ENCODE measurements around the gene PPP1R9A. TPM values are rescaled to one million over a fixed set of nuclear protein-coding genes. Genes with fewer than 3 reads are reported as not detected.

PPP1R9A gene
- total RNA-seq, 4 donors from 2014 or later: 22.4 to 27.5 (median 23.3) TPM

- DNase-seq (ENCODE audit: extremely low spot score): peak; percentile 79
- H3K4me3 ChIP-seq: no peak overlapping the region
- no peak overlapping the region for H3K27ac ChIP-seq (replicated peaks in 1 of 4)
- TF ChIP-seq EP300 (IDR thresholded peaks at IDR 0.05) (no peak), POLR2A (IDR thresholded peaks at IDR 0.05; ENCODE audit: low read depth) (no peak), POLR2AphosphoS5 (IDR thresholded peaks at IDR 0.05) (no peak)
- TF ChIP-seq, protein P1, sequence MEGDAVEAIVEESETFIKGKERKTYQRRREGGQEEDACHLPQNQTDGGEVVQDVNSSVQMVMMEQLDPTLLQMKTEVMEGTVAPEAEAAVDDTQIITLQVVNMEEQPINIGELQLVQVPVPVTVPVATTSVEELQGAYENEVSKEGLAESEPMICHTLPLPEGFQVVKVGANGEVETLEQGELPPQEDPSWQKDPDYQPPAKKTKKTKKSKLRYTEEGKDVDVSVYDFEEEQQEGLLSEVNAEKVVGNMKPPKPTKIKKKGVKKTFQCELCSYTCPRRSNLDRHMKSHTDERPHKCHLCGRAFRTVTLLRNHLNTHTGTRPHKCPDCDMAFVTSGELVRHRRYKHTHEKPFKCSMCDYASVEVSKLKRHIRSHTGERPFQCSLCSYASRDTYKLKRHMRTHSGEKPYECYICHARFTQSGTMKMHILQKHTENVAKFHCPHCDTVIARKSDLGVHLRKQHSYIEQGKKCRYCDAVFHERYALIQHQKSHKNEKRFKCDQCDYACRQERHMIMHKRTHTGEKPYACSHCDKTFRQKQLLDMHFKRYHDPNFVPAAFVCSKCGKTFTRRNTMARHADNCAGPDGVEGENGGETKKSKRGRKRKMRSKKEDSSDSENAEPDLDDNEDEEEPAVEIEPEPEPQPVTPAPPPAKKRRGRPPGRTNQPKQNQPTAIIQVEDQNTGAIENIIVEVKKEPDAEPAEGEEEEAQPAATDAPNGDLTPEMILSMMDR (IDR thresholded peaks at IDR 0.05): no peak
- peaks cover 0 to 27% (median 3%) of the 10 kb centered on the region in 4 donors for H3K27me3 ChIP-seq
- H3K36me3 ChIP-seq: no peaks in the 10 kb centered on the region
- 79% methylated on average over 8 of the region's 8 CpGs for WGBS
- no peaks in the 10 kb centered on the region for H3K4me1 ChIP-seq
- intact Hi-C loops (cut with DNase I): no loop called here
- no peaks in the 10 kb centered on the region for H3K9me3 ChIP-seq
Observed at GRCh38 chr7:95322396-95322795, 415.0 kb downstream of the PPP1R9A start.

- TF ChIP-seq POLR2A (IDR thresholded peaks at IDR 0.05; ENCODE audit: low read depth) (no peak), POLR2AphosphoS5 (IDR thresholded peaks at IDR 0.05) (no peak), EP300 (IDR thresholded peaks at IDR 0.05) (no peak)
- TF ChIP-seq, protein P1 (IDR thresholded peaks at IDR 0.05): no peak
- WGBS: 77% methylated on average over 2 of the region's 2 CpGs
- Histone ChIP-seq H3K4me3 (no peak overlapping the region), H3K9me3 (no peaks in the 10 kb centered on the region), H3K4me1 (no peaks in the 10 kb centered on the region), H3K27ac (replicated peaks in 1 of 4) (no peak overlapping the region), H3K36me3 (no peaks in the 10 kb centered on the region), H3K27me3 (peaks cover 0 to 27% (median 3%) of the 10 kb centered on the region in 4 donors)
- DNase-seq (ENCODE audit: extremely low spot score): no peak
- intact Hi-C loops (cut with DNase I): no loop called here
Observed at GRCh38 chr7:95322854-95323253, 415.5 kb downstream of the PPP1R9A start.

DNA sequence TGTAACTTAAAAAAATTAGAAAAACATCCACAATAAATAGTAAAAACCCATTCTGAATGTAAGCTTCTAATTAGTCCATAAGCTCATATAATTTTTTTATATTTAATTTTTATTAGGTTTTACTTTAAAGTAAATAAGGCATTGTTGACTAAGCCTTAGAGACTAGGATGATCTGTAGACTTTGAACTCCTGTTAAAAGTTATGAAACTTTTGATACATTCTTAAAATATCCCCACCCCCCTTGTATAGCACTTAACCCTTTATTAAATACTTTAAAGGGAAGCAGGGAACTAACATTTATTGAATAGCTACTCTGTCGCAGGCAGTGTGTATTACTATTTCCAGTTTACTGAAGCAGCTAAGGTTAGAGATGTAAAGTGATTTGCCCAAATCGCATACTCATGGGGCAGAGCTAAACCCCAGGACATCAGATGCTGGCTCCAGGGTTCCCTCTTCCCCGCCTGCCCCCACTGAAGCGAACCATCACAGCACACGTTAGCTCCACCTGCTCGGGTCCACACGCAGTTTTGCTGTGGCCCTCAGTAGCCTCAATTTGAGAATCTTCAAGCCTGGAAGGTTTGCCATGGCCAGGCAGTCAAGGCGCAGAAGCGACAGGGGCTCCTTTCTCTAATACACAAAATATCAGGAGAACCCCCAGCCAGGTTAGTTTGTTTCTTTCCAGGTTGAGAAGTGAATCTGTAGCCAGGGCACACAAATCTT is 416.2 kb downstream of the PPP1R9A start:
- H3K36me3 ChIP-seq: no peaks in the 10 kb centered on the region
- H3K4me1 ChIP-seq: no peaks in the 10 kb centered on the region
- 89% methylated on average over 9 of the region's 9 CpGs for WGBS
- DNase-seq (ENCODE audit: extremely low spot score): peak; percentile 70
- no peak overlapping the region for H3K27ac ChIP-seq (replicated peaks in 1 of 4)
- peaks cover 0 to 27% (median 3%) of the 10 kb centered on the region in 4 donors for H3K27me3 ChIP-seq
- no peak overlapping the region for H3K4me3 ChIP-seq
- TF ChIP-seq POLR2A (IDR thresholded peaks at IDR 0.05; ENCODE audit: low read depth) (no peak), EP300 (IDR thresholded peaks at IDR 0.05) (no peak), POLR2AphosphoS5 (IDR thresholded peaks at IDR 0.05) (no peak)
- TF ChIP-seq, protein P1 (IDR thresholded peaks at IDR 0.05): no peak
- intact Hi-C loops (cut with DNase I): no loop called here
- H3K9me3 ChIP-seq: no peaks in the 10 kb centered on the region

DNA sequence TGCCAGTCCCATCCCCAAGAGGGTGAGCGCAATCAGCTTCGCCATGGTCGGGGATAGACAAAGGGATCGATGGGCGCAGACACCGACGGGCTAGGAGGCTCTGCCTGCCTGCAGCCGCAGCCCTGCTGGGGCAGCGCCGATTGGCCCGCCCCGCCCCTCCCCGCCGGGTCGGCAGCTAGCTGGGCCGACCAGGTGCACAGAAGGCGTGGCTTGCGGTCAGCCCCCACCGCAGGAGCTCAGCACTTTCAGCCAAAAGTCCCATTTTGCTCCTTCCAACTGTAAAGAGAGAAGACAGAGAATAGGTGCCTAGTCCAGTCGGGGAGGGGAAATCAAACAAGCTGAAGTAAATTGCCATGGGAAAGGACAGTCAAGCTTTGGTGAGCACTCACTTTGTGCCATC is 417.0 kb downstream of the PPP1R9A start, which contains the start of gene PON1:
Gene PON1, minus strand, starts transcription at position 102 of the 400 bp plus-strand sequence. Its CDS starts 57 bp downstream, at position 45.
- 33% methylated on average over 1 of the region's 20 CpGs for WGBS
- intact Hi-C loops (cut with DNase I): no loop called here

More for the DNA sequence above, 417.0 kb downstream of the PPP1R9A start, which contains the start of gene PON1:
- DNase-seq (ENCODE audit: extremely low spot score): no peak
- Histone ChIP-seq H3K27ac (replicated peaks in 1 of 4) (no peak within 1 kb of the TSS), H3K36me3 (no peaks in the 10 kb centered on the region), H3K27me3 (peaks cover 0 to 27% (median 3%) of the 10 kb centered on the region in 4 donors), H3K9me3 (no peaks in the 10 kb centered on the region), H3K4me3 (no peak within 1 kb of the TSS), H3K4me1 (no peaks in the 10 kb centered on the region)
- TF ChIP-seq EP300 (IDR thresholded peaks at IDR 0.05) (no peak), POLR2A (IDR thresholded peaks at IDR 0.05; ENCODE audit: low read depth) (no peak), POLR2AphosphoS5 (IDR thresholded peaks at IDR 0.05) (no peak)
- TF ChIP-seq, protein P1 (IDR thresholded peaks at IDR 0.05): no peak

Data from esophagus muscularis mucosa (tissue), 4 donors.